Measurements from ENCODE around the gene CIC. TPM values are rescaled to one million over a fixed set of nuclear protein-coding genes. Genes with fewer than 3 reads are reported as not detected.
A peak's percentile ranks its signal among the peaks of the same experiment; 100 is the strongest.

Gene CIC
- 10 to 100 TPM; 59.8 to 76.1 TPM for total RNA-seq
- 10 to 100 TPM; 37.2 to 66.3 (median 51.8) TPM for polyA plus RNA-seq (ENCODE audit: insufficient read length in 6 of 6)
- long read RNA-seq, donor 1, partial matches to known transcripts, result 31 of 34 reads
- long read RNA-seq, donor 1, other reads (novel, unspliced or antisense), result 0 of 34 reads
- long read RNA-seq, donor 2, partial matches to known transcripts, result 192 of 261 reads
- long read RNA-seq, donor 2, other reads (novel, unspliced or antisense), result 67 of 261 reads
- long read RNA-seq, donor 3, full-length matches to known transcripts, result 6 of 6 reads
- long read RNA-seq, donor 3, partial matches to known transcripts, result 0 of 6 reads
- long read RNA-seq, donor 3, other reads (novel, unspliced or antisense), result 0 of 6 reads
- long read RNA-seq, donor 4, partial matches to known transcripts, result 0 of 1 reads
- long read RNA-seq, donor 4, other reads (novel, unspliced or antisense), result 0 of 1 reads
- long read RNA-seq, donor 5, partial matches to known transcripts, result 5 of 9 reads
- long read RNA-seq, donor 5, other reads (novel, unspliced or antisense), result 0 of 9 reads
- long read RNA-seq, donor 6, partial matches to known transcripts, result 5 of 8 reads
- long read RNA-seq, donor 6, other reads (novel, unspliced or antisense), result 0 of 8 reads
- long read RNA-seq, donor 7, partial matches to known transcripts, result 0 of 3 reads
- long read RNA-seq, donor 7, other reads (novel, unspliced or antisense), result 0 of 3 reads
- long read RNA-seq, donor 8, full-length matches to known transcripts, result 10 of 22 reads
- long read RNA-seq, donor 8, partial matches to known transcripts, result 12 of 22 reads
- long read RNA-seq, donor 8, other reads (novel, unspliced or antisense), result 0 of 22 reads
- long read RNA-seq, donor 9, result 0 reads
- long read RNA-seq, donor 10, result 0 reads
- long read RNA-seq, donor 11, result 0 reads
- long read RNA-seq, donor 12, transcript CIC-203 (2 exons, 601 nt), result major isoform, 6 of 13 reads
- long read RNA-seq, donor 12, partial matches to known transcripts, result 6 of 13 reads
- long read RNA-seq, donor 12, other reads (novel, unspliced or antisense), result 0 of 13 reads

DNA sequence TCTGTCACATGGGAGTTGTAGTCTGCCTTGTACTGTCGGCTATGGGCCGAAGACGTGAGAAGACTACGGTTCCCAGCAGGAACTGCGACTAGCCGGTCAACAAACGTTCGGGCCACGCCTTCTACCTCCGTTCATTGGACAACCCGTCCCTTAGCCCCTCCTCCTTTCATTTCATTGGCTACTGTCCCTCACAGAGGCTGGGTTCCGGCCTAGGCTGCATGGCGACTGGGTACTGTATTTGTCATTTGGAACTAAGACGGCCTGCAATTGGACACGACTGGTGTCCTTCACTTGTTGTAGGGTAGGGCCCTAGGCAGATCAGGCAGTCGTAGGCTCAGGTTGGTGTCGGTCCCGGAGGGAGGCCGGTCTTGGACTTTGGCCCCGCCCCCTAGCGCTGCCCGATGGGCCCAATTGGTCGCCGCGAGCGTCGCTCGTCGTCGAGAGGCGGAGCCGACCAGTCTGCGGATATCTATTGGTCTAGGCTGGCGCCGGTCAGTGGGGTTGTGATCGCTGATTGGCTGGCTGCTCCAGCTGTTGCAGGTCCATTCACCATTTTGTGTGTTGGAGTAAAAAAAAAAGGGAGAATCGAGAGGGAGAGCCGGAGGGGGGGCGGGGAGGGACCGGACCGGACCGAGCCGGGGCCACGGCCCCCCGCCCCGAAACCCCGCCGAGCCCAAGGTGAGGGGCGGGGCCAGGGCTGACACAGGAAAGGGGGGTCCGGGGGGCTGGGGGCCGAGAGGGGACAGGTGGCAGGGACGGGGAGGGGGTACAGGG lies at the start of gene CIC:
Gene CIC (plus strand): TSS at position 549 of the 774 bp plus-strand sequence. CDS start 2,532 bp downstream, outside the sequence.
- H3K9me3 ChIP-seq, result no peaks in the 10 kb centered on the region
- intact Hi-C loops (cut with DNase I), result no loop called here
- ATAC-seq, result peak; percentile 86
- peak; percentile 97 to 100 (median 100) for DNase-seq
- peak within 1 kb of the TSS; percentile 46 to 60 for H3K4me3 ChIP-seq
- H3K27me3 ChIP-seq, result no peaks in the 10 kb centered on the region
- H3K27ac ChIP-seq, result peak within 1 kb of the TSS; percentile 94 to 96
- H3K36me3 ChIP-seq, result peaks cover 0 to 23% of the 10 kb centered on the region in 2 donors
- H3K4me1 ChIP-seq, result peaks cover 7 to 35% of the 10 kb centered on the region in 2 donors
- TF ChIP-seq, protein P1, sequence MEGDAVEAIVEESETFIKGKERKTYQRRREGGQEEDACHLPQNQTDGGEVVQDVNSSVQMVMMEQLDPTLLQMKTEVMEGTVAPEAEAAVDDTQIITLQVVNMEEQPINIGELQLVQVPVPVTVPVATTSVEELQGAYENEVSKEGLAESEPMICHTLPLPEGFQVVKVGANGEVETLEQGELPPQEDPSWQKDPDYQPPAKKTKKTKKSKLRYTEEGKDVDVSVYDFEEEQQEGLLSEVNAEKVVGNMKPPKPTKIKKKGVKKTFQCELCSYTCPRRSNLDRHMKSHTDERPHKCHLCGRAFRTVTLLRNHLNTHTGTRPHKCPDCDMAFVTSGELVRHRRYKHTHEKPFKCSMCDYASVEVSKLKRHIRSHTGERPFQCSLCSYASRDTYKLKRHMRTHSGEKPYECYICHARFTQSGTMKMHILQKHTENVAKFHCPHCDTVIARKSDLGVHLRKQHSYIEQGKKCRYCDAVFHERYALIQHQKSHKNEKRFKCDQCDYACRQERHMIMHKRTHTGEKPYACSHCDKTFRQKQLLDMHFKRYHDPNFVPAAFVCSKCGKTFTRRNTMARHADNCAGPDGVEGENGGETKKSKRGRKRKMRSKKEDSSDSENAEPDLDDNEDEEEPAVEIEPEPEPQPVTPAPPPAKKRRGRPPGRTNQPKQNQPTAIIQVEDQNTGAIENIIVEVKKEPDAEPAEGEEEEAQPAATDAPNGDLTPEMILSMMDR (IDR thresholded peaks at IDR 0.05), result no peak

DNA sequence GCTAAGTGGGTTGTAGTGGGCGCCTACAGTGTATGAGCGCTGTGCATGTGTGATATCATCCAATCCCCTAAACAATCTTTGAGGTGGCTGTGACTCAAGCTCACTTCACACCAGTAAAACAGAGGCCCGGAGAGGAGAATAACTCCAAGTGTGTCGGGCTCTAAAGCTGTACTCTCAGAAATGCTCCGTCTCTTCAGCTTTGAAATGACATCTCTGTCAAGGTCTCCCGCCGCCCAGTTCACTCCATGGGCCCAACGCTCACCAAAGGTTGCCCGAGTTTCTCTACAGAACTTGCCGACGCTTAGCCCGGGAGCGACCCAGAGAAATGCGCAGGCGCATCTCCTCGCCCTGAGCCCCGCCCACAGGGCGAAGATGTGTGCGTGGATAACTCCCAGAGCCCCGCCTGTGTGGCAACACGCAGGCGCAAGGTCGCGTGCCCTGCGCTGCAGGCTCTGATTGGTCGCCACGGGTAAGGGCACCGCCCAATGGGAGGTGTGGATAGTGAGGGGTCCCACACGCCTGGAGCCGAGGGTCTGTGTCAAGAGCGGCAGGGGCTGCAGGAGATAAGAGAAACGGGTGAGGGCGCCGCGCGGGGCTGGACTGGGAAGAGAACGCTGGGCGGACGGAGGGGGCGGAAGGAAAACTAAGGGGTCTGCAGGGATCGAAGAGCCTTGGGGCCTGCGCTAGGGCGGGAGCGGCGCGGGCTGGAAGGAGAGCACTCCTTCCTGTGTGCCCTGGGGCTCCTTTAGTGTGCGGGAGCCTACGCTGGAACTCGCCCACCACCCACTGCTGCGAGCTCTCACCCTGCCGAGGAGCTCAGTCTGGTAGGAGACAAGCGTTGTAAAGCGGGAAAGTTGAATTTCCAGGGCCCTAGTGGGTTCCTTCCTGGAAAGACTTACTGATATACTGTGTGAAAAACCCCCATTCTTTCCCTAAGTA lies 49.0 kb upstream of the CIC start, which contains the start of gene ZNF526:
Gene ZNF526 (plus strand): TSS at position 501 of the 939 bp plus-strand sequence. CDS start 4,092 bp downstream, outside the sequence.
- Histone ChIP-seq H3K36me3 (peaks cover 0 to 18% of the 10 kb centered on the region in 2 donors), H3K4me3 (peak within 1 kb of the TSS; percentile 61 to 80), H3K27me3 (no peaks in the 10 kb centered on the region), H3K27ac (peak within 1 kb of the TSS; percentile 90), H3K9me3 (no peaks in the 10 kb centered on the region), H3K4me1 (peaks cover 21 to 55% of the 10 kb centered on the region in 2 donors)
- TF ChIP-seq, protein P1 (IDR thresholded peaks at IDR 0.05), result no peak
- DNase-seq (peak; percentile 97 to 99 (median 98)), ATAC-seq (peak; percentile 89)
- intact Hi-C loops (cut with DNase I), result no loop called here

DNA sequence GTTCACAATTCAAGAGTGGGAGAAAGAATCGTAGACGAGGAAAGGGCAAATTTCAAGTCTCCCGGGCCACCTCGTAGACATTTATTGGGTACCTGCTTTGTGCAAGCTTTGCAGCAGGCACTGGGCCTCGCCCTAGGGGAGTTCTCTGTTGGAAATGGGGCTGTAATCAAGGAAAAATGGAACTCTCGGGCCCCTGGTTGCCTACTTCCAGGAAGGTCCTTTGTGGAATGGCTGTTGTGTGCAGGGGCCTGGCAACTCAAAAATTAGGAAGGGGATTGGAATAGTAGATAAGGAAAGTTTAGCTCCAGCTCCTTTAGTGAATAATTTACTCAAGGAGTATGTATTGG lies 48.3 kb upstream of the CIC start:
- TF ChIP-seq, protein P1 (IDR thresholded peaks at IDR 0.05), result no peak
- ATAC-seq, result no peak
- peaks cover 0 to 19% of the 10 kb centered on the region in 2 donors for H3K36me3 ChIP-seq
- intact Hi-C loops (cut with DNase I), result no loop called here
- peak in 1 of 4 donors; percentile 17 for DNase-seq
- H3K27ac ChIP-seq, result peak overlapping the region; percentile 90
- peaks cover 20 to 49% of the 10 kb centered on the region in 2 donors for H3K4me1 ChIP-seq
- H3K4me3 ChIP-seq, result peak overlapping the region; percentile 61 to 80
- H3K9me3 ChIP-seq, result no peaks in the 10 kb centered on the region
- no peaks in the 10 kb centered on the region for H3K27me3 ChIP-seq

Measured in left lung (tissue), 14 donors.